NK-92 treated with Interleukin-12 subunit alpha and Interleukin-12 subunit beta, amount 100 ng/mL, for 24 hours (cell line): ENCODE data around the gene CCSER1.

ENCODE experiments used
- DNase-seq: peaks from one replicate; lab custom pipeline; 2025; lab: John Stamatoyannopoulos, UW

CCSER1 gene

DNA sequence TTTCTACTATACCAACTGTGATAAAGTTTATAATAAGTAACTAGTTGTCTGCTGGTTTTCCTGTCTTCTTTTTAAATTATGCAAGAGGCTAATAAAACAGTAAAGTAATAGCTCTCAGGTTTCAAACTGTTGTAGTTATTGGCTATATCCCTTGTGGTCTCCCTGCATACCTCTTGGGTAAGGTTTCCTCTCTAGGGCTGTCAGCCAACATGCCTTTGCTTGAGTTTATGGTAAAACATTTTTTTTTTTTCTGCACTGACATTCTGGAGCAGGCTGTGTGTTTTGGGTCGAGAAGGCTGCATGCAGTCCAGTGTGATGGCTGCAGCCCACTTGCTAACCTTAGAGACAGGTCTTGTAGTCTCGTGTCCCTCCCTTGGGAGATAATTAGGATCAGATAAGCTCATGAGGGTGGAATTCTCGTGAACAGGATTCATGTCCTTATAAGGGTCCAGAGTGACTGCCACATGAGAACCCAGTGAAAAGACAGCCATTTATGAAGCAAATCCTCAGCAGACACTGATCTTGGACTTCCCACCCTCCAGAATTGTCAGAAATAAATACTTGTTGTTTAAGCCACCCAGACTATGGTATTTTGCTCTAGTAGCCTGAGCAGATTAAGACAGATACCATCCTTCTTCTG, 831.2 kb downstream of the CCSER1 start:
- no peak for DNase-seq

DNA sequence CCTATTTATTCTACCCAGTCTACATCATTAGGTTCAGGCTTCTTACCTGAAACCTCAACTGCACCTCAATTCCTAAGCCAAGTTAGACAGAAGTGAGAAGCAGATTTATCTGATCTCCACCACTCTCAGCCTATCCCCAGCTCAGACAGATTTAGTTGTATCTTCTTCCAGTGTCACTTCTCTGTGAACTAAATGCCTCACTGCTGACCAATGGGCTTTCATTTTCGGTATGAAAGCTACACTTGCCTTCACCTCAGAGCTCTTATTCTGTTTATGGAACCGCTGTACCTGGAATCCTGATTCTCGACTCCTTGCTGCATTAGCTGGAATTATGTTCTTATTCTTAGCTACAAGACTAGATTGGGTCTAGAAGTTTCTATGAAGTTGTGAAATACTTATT, 833.2 kb downstream of the CCSER1 start:
- DNase-seq = no peak

DNA sequence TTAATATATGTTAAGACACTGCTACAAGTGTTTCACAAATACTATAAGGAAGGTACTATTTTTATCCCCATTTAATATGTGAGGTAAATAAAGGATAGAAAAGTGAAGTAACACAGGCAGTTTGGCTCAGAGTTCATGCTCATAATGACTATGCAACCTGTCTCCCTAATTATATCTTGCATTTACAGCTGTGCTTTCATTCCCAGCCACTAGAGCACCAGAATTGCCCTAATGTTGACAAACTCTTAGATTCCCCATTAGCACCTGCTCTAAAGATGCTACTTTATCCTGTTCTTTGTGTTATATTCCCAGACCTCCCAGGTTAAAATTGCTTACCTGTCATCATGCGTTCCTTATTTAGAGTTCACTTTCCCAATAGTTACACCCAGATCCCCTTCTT, 833.6 kb downstream of the CCSER1 start:
- DNase-seq = no peak

DNA sequence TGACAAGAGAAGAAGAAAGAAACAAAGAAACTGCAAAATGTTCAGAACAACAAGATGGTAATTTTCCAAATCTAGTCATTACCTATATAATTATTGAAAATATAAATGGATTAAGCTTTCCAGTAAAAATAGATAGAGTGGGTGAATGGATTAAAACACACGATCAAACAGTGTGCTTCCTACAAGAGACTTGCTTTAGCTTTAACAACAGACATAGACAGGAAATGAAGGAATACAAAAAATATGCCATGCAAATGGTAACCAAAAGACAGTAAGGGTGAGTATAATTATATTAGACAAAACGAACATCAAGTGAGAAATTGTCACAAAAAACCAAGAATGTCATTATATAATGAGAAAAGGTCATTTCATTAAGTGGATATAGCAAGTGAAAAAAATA, 842.8 kb downstream of the CCSER1 start:
- DNase-seq = no peak

DNA sequence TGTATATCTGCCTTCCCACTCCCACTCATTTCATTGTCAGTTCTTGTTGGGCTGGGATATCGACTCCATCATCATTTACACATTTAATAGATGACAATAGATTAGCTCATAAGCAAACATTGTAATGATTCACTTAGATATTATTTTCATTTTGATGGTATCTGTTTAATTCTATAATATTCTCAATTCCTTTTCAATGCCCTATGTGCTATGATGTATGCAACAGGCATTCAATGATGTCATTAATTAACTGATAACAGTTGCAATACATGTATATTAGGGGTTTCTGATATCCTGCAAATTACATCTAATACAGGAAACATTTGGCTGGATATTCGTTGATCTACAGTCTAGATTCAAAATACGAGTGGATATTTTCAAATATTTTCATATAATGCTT, 850.5 kb downstream of the CCSER1 start:
- DNase-seq = no peak

DNA sequence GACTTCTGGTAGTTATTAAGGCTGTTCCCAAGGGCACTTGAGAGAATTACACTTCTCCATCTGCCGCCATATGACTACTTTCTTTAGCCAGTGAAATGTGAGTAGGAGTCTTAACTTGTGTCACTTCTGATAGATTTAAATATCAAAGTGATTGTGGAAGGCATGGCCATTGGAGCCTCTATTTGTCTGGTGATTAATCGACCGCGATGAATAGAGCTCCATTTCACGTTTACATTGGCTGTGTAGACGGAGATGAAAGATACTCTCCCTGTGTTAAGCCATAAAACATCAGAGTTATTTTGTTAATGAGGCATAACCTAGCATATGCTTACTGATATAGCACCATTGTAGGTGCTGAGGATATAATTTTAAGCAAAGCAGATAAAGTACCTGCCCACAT, 852.4 kb downstream of the CCSER1 start:
- no peak for DNase-seq

DNA sequence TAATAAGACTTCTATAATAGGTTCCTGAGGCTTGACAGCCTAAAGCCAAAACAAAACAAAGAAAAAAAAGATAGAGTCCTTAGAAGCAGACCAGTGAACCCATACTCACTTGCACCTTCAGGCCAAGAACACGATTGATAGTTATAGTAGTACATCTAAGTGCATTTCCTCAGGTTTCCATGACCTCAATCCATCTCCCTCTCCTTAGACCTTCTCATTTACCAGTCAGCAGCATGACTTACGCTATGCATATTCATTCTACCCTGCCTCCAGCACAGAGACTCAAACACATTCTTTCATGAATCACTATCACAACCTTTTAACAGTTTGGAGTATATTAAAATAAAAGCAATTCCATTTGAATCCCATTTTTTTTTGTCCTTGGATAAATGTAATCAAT, 855.6 kb downstream of the CCSER1 start:
- DNase-seq = no peak

DNA sequence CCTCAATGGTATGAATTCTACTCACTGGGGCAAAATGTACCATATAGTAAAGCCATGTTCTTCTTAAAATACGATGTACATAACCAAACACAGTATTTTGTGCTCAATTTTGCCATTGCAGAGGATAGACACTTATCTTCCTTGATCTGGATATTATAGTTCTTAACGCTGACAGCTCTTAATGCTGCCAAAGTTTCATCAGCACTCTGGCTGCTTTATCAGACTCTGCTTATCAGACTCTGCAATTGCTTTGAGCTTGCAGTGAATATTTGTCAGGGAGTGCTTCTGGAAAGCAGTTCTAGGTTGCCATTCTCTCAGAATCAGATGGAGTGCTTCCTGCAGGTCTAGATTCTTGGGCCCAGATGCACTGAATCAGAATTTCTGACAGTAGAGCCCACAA, 863.1 kb downstream of the CCSER1 start:
- DNase-seq = no peak

DNA sequence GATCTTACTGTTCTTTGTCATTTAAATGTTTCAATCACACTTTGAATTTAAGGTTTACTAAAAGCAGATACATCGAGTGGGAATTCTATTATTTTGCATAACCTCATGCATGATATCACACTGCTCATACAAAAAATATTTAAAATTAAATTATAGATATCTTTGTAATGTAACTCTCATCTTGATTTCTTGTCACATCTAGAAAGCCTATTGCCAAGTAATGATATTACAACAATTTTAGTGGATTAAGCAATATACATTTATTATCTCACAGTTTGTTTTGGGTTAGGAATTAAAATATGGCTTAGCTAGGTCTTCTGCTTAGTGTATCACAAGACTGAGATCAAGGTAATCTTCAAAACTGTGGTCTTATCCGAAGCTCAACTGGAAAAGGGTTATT, 865.0 kb downstream of the CCSER1 start:
- DNase-seq = no peak

DNA sequence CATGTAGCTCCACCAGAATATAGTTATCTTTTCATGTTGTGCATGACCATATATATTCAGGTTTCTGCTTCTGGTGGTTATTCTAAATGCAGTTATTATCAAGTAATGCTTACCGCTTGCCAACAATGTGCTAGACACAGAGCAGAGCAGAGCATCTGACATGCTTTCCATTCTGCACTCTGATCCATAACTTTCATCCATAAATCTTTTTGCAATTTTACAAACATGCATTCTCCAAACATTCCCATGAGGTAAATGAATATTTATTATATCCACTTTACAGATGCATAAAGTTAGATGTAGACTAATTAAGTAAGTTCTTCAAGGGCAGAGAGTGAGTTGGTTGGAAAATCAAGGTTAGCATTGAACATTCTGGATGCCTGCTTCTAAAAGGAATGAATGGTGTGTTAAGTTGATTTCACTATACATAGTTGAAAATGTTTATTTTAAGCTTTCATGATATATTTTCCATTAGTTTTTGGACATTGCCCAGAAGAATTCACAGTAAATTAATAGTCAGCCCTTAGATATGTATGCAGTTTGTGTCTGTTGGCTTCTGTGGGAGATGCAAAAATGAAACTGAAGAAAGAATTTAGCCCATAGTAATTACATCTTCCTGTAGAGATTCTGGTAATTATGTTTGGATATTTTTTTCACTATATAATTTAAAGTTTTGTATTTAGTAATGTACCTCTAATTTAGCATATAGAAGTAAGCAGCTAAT, 867.8 kb downstream of the CCSER1 start:
- no peak for DNase-seq

DNA sequence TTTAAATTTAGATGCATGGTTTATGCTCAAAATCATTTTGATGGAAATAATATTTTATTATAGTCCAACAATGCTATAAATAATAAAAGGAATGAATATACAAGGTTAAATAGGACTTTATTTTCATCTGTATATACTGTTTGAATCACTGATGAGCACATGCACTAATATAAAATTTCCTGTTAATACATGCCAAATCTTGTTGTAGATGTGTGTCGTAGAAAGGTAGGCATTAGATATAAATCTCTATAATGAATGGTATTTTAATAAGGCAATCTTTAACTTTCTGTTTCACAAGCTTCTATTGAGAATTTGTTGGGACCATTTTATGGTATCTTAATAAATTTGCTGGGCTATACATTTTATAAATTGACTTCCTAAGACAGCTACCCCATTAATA, 868.8 kb downstream of the CCSER1 start:
- no peak for DNase-seq

DNA sequence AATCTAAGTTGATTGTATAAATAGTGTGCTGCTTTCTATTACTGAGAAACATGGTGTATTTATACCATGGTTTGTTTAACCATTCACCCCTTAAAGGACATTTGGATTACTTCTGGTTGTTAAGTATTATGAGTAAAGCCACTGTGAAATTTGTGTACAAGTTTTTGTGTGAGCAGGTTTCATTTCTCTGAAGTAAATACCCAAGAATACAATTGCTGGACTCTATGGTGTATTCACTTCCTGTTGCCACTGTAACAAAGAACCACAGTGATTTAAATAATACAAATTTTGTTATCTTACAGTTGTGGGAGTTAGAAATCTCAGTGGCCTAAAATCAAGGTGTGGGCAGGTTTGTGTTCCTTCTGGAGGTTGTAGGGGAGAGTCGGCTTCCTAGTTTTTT, 869.6 kb downstream of the CCSER1 start:
- DNase-seq = no peak

DNA sequence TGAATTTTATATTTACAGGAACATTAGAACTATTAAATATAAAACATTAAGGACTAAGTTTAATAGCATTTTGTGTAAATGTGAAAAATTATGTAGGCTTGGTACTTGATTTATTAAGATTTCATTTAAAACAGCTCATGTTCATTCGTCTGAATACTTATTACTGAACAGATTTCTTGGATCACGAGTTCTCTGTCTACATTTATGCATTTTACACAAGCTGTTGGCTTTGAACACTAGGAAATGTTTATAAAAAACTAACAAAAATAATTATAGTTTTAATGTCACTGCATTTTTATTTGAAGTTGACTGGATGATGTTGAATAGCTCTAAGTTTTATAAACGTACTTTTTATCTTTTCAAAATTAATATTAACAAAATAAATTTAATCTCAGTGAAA, 888.7 kb downstream of the CCSER1 start:
- no peak for DNase-seq

DNA sequence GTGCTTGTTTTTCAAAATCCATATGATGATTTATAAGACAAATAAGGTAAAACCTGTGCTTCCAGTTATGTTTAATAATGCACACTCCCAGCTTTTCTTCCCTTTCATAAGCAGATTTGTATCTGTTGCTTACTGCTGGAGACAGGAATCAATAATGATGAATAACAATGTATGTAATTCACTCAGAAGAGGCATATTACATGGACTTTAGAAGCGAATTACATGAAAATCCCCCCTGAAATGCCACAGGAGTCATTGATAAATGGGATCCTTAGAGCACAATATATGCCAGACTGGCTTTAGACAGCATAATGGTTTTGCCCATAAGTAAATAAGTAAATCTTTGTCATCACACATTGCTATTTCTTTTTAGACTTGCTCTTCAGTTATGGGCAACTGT, 892.3 kb downstream of the CCSER1 start:
- no peak for DNase-seq

DNA sequence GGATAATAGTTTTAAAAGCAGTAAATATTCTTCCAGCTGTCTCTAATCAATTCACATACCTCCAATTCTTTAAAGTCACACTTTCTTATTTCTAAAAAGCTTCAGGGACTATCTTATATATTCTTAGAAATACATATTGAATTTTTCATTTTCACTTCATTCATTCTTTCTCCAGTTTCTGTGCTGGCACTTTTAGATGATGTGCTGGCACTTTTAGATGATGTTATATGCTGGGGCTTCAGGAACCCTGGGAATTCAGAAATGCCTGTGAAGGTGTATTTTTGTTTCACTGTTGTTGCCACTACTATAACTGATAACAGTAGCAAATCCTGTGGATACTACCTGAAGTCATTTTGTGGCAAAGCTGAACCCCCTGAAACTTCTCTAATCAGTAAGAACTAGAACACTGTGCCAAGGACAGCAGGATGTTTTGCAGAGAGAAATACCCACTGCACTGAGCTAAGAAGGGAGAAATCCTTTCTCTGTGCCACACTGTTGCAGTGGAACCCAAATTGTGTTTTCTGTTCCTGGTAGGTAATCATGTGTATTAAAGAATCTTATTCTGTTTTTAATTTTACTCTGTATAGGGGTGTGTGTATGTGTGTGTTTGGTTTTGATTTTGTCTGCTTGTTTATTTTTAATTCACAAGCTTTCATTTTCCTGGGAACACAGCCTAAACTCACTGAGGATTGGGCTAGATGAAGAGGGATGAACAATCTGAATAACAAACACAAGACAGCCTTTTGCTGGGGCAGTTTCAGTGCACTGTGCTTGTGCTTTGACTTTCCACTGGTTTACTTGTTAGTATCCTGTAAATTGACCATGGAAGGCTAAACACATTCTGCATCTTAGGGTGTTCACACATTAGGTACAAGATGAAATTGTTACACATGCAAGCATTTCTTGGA, 898.3 kb downstream of the CCSER1 start:
- DNase-seq = no peak

DNA sequence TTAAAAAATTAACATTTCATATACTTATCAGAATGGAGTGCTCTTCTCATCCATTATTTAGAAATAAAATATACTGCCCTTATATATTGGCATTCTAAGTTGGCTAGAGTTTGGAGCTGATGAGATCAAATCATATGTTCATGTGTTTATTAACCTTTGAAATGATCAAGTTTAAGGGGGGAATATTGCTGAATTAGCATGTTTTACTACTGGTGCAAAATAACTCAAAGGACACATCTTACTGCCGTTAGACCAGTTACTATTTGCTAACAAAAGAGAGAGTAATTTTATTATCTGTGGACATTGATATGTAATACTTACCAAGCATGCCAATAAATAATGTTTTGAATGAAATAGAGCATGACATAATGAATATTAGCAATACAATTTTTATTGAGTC, 901.0 kb downstream of the CCSER1 start:
- DNase-seq = no peak

DNA sequence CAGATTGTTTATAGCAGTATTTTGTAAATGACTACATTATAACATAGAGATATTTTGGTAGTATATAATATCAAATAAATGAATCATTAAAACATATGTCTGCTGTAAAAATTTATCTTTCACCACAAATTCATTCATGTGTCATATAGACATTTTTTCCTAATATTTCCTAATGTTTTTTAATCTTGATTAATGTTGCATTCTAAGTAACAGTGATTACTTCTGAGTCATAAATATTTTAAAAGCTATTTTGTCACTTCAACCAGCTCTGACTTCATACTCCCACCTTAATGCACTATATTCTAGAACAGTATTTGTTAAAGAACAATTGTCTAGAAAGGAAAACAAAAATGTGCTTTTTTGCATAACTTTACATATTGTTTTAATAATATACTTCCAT, 904.6 kb downstream of the CCSER1 start:
- DNase-seq = no peak

DNA sequence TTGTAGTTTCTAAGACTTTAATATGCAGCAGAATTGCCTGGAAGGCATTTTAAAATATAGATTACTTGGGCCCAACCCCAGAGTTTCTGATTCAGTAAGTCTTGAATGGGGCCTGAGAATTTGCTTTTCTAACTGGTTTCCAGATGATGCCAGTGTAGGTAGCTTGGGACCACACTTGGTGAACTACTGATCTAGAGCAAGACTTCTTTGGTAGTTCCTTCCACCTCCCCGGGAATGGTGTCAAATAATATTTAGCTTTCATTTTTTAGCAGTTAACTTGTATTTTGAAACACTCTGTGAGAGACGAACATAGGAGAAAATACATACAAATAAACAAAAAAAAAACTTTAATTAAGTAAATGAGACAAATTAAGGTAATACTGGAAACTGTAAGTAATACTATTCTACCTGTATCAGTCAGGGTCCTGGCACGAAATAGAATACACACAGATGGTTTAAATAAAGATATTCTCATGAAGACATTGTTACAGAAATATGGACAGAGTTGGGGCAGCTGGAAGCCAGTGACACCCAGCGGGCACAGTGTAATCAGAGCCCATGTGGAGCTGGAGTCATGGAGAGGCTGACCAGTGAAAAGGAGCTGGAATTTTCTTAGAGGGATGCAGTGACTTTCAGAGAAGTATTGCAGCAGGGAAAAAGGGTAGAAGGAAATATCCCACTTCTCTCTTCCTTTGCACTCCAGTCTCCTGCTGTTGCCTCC, 905.7 kb downstream of the CCSER1 start:
- no peak for DNase-seq

DNA sequence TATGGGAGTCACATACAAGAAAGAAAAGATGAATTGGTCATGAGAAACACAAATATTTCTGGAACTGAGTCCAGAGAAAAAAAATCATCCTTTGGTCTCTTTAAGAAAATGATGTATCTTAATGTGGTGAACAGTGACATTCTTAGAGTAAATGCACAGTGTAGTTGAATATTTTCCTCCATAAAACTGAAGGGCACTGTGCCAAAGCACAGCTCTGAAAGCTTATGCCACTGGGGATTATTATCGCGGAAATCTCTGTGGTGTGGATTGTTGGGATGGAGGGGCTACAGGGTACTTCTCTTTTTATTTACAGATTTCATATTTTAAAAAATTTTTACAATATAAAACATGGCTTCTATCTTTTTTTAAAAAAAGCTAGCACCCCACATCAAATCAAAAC, 908.1 kb downstream of the CCSER1 start:
- no peak for DNase-seq

DNA sequence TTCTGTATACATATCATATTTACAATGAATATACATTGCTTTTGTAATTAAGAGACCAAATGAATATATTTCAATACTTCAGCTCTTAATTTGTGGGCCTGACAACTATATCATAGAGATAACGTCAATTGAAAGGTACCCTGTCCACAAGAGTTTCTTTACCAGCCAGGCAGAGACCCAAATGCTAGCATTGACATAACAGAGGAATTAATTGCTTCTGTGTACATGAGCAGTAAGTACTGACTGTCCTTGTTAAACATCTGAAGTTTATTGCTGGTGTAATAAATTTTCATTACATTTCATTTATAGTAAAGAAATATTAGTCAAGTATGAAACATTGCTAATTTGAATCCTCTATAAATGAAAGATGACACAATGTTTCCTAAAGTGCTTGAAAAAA, 910.8 kb downstream of the CCSER1 start:
- DNase-seq = no peak

DNA sequence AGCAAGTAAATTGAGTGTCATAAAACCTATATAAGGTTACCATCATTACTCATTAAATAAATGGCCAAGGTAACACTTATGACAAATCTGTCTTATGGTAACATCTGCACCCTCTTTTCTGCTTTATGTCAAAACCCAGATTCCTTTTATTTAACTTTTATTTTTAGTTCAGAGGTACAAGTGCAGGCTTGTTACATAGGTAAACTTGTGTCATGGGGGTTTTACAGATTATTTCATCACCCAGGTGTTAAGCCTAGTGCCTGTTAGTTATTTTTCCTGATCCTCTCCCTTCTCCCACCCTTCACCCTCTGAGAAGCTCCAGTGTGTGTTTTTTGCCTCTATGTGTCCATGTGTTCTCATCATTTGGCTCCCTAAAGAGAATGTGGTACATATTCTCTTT, 930.7 kb downstream of the CCSER1 start:
- no peak for DNase-seq

DNA sequence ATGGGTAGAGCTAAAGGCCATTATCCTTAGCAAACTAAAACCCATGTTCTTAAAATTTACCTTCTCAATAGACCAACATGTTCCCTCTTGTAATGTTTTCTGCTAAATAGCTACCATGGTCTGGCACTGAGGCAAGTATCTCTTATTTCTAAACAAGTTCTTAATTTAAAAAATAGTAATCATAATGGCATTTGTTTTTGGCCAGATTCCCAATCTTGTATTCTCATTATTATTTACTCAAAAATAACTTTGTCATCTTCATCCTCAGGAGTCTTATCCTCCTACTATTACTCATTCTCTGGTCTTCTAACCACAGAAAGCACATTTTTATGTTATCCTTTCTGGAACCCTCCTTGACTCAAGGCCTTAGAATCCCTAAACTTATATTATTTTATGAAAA, 931.2 kb downstream of the CCSER1 start:
- DNase-seq = no peak
